Omental fat pad (tissue), 4 donors: ENCODE results near the gene TASOR2. TPM values are rescaled to one million over a fixed set of nuclear protein-coding genes. Genes with fewer than 3 reads are reported as not detected.

Experiments
- ATAC-seq: fragments of 150-250 bp; one replicate; pipeline ENCODE4 v1.9.1; 2016; ENCODE audit warnings: mild to moderate bottlenecking, moderate library complexity; ENCODE audit not compliant: low FRiP score
- DNase-seq: peaks from one replicate; pipeline ENCODE4 v3.0.0-alpha.2; 2019; ENCODE audit warnings: low spot score
- CTCF ChIP-seq, 3 donors: fragments of 450-650 bp; IDR thresholded peaks; one replicate each; pipeline ENCODE4 v1.5.1; 2016 to 2017; ENCODE audit warnings: antibody characterized with exemption in 3 of 3, mild to moderate bottlenecking in 3 of 3, moderate library complexity in 2 of 3
- total RNA-seq, 4 donors: library from RNA; depleted of rRNA; stranded (reverse); fragments of >200 nt; gene quantifications; one replicate each; pipeline ENCODE4 v1.1.0, GENCODE V29; 2016

Gene TASOR2
- total RNA-seq, 4 donors from 2014 or later, result 54.5 to 185 (median 81.9) TPM

- DNase-seq, result no peak
- no peak for ATAC-seq
- TF ChIP-seq CTCF (IDR thresholded peaks at IDR 0.05), result no peak
These were observed 12.7 kb downstream of the TASOR2 start for GRCh38 chr10:5697342-5697741.

GRCh38 chr10:5698062-5698461 is 13.4 kb downstream of the TASOR2 start:
- ATAC-seq, result no peak
- TF ChIP-seq CTCF (IDR thresholded peaks at IDR 0.05), result no peak
- no peak for DNase-seq

- DNase-seq (no peak), ATAC-seq (no peak)
- TF ChIP-seq CTCF (IDR thresholded peaks at IDR 0.05), result no peak
These were observed 23.7 kb downstream of the TASOR2 start for GRCh38 chr10:5708356-5708755.

GRCh38 chr10:5709865-5710264 is 25.2 kb downstream of the TASOR2 start:
- DNase-seq, result no peak
- TF ChIP-seq CTCF (IDR thresholded peaks at IDR 0.05), result no peak
- no peak for ATAC-seq

GRCh38 chr10:5710859-5711258 is 26.2 kb downstream of the TASOR2 start:
- no peak for TF ChIP-seq CTCF (IDR thresholded peaks at IDR 0.05)
- DNase-seq, result no peak
- no peak for ATAC-seq

GRCh38 chr10:5711642-5712041 is 27.0 kb downstream of the TASOR2 start:
- no peak for ATAC-seq
- no peak for TF ChIP-seq CTCF (IDR thresholded peaks at IDR 0.05)
- no peak for DNase-seq

- no peak for ATAC-seq
- no peak for DNase-seq
- no peak for TF ChIP-seq CTCF (IDR thresholded peaks at IDR 0.05)
These were observed 34.9 kb downstream of the TASOR2 start for GRCh38 chr10:5719546-5719945.
